HG03060 (cell line): ENCODE results near the gene CDK11A.
"Not testable (repeated sequence)": the region's sequence is repeated elsewhere in the genome, so short reads cannot be mapped to it uniquely, and the experiment has no call there.

Experiments used
- ATAC-seq: cut with Tn5 transposase; IDR thresholded peaks from one replicate; pipeline ENCODE4 v1.9.1; 2021; ENCODE audit warnings: low read depth, moderate number of reproducible peaks; ENCODE audit not compliant: unreplicated experiment

Gene CDK11A

GRCh38 chr1:1728308-1729005 lies 4.3 kb upstream of the CDK11A start:
- ATAC-seq = not testable (repeated sequence)

- not testable (repeated sequence) for ATAC-seq
These were observed 3.0 kb upstream of the CDK11A start for GRCh38 chr1:1727131-1727651.

GRCh38 chr1:1726088-1726487 lies 1.9 kb upstream of the CDK11A start:
- ATAC-seq = not testable (repeated sequence)

DNA sequence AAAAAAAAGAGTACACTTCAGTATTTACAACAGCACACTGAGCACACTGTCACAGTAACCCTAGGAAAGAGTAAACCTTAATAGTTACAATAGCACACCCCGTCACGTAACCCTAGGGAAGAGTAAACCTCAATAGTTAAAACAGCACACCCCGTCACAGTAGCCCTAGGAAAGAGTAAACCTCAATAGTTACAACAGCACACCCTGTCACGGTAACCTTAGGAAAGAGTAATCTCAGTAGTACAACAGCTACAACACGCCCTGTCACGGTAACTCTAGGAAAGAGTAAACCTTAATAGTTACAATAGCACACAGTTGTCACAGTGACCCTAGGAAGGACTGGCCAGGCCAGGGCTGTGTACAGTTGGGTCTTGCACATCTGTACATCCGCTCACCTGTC lies 3.0 kb downstream of the CDK11A start:
- no peak for ATAC-seq

DNA sequence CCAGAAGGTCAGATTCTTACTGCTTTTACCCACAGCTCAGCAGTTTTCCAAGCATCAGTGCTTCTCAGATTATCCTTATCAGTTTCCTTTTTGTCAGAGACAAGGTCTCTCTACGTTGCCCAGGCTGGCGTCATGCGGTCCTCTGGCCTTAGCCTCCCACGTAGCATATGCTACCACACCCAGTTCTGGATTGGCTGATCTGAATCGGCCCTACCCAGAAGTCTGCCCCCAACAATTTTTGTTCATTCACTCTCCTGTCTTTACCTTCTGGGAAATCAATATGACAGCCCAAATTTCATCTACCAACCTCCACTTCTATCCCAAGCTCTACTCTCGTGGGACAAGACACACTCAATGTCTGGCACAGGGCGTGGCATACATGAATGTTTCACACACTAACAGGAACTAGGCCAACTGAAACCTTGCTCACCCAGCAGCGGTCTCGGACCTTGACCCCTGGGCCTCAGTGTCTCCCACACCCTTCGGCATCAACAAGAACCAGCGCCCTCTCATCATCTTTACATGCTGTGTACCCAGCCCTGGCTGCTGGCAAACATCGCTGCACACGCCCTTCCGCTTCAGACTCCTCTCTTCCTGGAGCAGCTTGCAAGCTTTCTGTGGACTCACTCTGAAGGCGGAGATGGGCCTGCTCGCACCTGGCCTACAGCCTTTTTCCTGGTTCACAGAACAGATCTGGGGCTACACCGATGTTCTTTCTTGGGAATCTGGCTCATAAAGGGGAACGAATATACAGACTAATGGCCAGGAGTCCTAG lies 8.9 kb downstream of the CDK11A start:
- not testable (repeated sequence) for ATAC-seq

GRCh38 chr1:1707897-1708296 lies 16.3 kb downstream of the CDK11A start:
- ATAC-seq = not testable (repeated sequence)

DNA sequence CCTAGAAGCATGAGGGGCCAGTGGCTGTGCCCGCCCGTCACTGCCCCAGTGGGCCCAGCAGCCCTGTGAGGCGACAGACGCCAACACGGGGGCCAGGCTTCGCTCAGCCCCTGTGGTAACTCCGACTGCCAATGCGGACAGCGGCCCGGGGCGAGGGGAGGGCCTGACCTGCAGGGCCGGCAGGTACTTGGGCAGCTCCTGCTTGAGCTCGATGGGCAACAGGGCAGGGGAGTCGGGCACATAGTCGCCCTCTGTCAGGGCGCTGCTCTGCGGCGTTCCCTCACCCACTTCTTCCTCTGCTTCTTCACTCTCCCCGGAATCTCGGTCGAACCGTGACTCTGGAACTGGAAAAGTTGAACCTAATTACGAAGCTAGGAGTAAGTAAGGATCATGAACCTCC lies 16.9 kb downstream of the CDK11A start:
- not testable (repeated sequence) for ATAC-seq

GRCh38 chr1:1705623-1706022 lies 18.5 kb downstream of the CDK11A start:
- ATAC-seq = not testable (repeated sequence)

- not testable (repeated sequence) for ATAC-seq
These were observed 19.7 kb downstream of the CDK11A start for GRCh38 chr1:1704284-1704957.

DNA sequence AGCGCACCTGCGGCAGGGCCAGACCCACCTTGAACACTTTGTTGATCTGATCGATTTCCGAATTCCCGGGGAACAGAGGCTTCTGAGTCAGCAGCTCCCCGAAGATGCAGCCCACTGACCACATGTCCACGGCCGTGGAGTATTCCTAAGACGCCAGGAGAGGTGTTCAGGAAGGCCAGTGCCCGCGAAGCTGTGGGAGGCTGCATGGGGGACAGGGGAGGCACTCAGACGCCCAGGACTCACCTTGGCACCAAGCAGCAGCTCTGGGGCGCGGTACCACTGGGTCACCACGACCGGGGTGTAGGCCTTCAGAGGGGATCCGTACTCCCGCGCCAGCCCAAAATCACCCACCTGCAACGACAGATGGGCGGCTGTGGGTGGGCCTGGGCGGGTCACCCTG lies 20.4 kb downstream of the CDK11A start:
- ATAC-seq = no peak

- not testable (repeated sequence) for ATAC-seq
These were observed 21.7 kb downstream of the CDK11A start for GRCh38 chr1:1702506-1702905.

- ATAC-seq = not testable (repeated sequence)
These were observed 23.6 kb downstream of the CDK11A start for GRCh38 chr1:1700557-1700956.

DNA sequence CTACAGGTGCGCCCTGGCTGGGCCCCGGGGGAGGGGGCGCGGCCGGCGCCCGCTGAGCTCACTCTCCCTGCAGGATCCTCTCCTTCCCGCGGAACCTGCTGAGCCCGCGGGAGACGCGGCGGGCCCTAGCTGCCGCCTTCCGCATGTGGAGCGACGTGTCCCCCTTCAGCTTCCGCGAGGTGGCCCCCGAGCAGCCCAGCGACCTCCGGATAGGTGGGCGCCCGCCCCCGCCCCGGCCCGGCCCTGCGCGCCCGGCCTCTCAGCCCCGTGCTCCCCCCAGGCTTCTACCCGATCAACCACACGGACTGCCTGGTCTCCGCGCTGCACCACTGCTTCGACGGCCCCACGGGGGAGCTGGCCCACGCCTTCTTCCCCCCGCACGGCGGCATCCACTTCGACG lies 24.1 kb downstream of the CDK11A start:
- ATAC-seq = not testable (repeated sequence)

DNA sequence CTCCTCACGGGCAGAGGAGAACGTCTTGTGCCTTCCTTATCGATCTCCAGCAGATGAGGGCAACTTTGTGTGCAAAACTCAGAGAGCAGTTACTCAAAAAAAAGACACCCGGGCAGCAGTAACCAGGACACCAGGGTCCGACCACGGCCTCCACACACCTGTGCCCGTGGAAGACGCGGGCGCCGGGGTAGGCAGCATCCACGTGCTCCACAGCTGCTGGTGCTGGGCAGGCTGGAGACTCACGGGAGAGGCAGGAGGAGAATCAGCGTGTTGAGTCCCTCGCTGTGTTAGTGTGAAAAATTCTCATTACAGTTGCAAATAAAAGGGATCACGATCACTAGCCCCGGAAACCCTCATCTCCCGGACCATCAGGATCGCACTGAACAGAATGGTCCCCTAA lies 25.1 kb downstream of the CDK11A start:
- ATAC-seq = not testable (repeated sequence)

GRCh38 chr1:1697358-1698183 lies 26.6 kb downstream of the CDK11A start:
- not testable (repeated sequence) for ATAC-seq

GRCh38 chr1:1696431-1697357 lies 27.5 kb downstream of the CDK11A start:
- ATAC-seq = not testable (repeated sequence)

DNA sequence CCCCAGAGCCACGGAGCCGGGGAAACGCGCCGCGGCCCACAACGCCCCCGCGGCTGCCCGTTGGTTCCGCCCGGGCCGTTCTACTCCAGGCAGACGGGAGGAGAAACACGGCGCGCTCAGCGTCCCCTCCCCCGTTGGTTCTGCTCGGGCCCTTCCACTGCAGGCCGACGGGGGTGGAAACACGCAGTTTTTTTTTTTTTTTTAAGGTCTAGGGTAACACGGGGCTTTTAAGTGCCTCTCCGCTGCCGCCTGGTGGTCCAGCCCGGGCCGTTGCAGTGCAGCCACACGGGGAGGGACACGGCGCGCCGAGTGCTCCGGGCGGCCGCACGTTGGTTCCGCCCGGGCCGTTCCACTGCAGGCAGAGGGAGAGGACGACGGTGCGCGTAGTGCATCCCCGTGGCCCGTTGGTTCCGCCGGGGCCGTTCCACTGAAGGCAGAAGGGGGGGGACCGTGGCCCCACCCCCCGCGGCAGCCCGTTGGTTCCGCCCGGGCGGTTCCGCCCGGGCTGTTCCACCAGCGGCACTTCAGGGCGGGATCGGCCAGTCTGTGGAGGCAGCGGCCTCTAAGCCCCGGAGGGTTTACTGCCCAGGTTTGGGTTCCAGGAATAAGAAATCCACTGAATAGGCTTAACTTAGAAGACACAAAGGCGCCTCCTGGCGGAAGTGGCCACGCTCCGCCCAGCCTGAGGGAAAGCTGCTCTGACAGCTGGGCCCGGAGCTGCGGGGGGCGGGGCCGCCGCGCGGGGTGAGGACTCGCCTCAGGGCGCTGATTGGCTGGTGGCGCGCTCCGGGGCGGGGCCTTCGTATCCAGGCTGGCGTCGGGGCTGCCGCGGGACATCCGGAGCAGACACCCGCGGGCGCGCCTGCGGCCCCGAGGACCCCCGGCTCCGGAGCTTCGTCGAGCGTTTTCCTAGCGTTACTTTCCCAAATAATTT lies 31.2 kb downstream of the CDK11A start, which contains the start of gene SLC35E2B:
SLC35E2B (minus strand) TSS at position 82 of the 934 bp plus-strand sequence. CDS start 16,096 bp downstream, outside the sequence.
- peak; percentile 65 for ATAC-seq

DNA sequence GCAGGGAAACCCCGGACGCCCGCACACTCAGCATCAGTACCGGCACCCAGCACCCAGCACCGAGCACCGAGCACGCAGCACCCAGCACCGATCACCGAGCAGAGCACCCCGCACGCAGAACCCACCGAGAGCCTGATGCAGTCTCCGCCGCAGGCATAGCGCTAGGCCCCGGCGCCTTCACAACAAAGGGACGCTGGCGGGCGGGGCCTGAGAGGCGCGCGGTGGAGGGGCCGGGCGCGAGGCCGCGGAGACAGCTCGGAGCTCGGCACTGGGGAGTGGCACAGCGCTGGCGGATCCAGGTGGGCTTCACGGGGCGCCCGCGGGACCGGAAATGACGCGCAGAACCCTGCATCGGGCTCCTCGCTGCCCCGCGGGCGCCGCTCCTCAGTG lies 31.8 kb downstream of the CDK11A start:
- ATAC-seq = peak; percentile 20
